GM12801 (cell line): Measurements from ENCODE around the gene ALK.

Source experiments
- CTCF ChIP-seq: IDR thresholded peaks from one replicate; pipeline ENCODE4 v1.5.1; 2011; ENCODE audit warnings: control low read depth; ENCODE audit not compliant: insufficient read length; ENCODE audit errors: extremely low read depth

The ALK gene

DNA sequence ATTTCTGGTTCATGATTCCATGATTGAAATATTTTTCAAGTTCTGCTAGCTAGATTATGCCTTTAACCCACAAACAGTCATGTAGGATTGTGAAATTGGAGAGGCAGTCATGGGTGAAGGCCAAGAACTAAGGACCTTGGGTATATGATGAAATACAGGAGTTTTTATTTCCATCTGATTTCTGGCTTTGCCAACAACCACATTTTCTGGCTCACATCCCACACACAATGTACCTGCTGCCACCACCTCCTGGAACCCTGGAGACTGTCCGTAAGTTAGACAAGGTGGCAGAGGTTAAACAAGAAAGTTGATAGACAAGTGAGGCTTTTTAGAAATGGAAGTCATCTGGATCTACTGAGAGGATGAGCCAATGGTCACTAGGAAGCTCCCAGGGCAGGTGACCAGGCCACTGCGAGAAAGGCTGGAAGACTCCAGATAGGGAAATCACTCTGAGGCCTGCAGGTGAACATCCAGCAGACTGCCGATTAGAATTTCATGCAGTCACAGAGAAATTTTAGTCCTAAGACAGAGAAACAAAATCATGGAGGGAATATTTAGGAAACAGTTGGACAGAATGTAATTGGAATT lies 402.0 kb downstream of the ALK start:
- TF ChIP-seq CTCF: no peak

- TF ChIP-seq CTCF: no peak
These were observed 402.6 kb downstream of the ALK start for GRCh38 chr2:29518646-29519337.

DNA sequence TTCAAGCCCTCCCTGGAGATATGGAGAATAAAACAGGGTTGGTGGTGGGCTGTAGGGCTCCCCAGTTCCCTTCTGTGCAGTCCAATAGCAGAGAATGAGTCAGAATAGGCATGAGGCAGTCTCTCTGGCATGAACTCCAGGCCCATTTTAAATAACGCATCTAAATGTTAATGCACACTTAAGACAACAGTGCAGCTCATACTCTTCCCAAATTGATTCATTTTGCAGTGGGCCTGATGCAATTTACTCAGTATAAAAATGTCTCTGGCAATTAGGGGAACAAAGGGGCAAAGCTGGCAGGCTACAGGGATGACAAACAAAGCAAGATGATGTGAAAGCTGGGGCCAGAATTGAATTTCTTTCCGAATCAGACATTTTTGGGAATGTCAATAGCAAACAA lies 403.4 kb downstream of the ALK start:
- no peak for TF ChIP-seq CTCF

DNA sequence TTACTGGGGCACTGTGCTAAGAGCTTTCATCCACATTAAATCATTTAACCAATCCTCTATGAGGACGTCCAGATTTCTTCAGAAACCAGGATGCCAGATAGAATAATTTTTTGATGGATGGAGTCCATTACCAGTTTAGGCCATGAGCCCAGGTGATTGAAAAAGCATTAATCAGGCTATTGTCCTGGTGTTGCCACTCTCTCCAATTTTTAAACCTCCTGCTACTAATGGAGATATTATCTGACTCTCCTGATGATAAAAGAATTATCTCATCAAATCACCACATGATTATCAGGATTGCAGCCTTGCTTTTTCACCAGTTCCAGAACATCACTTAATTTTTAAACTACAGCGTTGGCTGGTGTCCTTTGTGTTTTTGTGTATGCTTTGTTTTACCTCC lies 404.0 kb downstream of the ALK start:
- TF ChIP-seq CTCF: no peak

- no peak for TF ChIP-seq CTCF
These were observed 404.6 kb downstream of the ALK start for GRCh38 chr2:29516767-29517166.

DNA sequence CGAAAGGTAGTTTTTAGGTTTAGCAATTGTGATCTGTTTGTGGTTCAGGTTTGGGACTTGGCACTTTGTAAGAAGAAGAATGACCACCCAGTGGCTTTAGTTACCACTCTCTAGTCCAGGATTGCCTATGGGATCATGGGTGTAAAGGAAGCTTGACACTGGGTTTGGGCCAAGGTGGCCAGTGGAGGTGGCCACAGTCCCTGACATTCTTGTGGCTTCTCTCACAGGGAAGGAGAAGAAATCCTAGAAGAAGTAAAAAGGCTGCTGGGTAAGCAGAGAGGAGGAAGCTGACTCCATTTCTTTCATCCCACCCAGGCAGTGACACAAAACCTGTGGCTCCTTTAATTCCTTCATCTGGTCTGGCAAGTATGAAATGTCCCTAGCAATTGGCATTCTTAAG lies 411.5 kb downstream of the ALK start:
- no peak for TF ChIP-seq CTCF

DNA sequence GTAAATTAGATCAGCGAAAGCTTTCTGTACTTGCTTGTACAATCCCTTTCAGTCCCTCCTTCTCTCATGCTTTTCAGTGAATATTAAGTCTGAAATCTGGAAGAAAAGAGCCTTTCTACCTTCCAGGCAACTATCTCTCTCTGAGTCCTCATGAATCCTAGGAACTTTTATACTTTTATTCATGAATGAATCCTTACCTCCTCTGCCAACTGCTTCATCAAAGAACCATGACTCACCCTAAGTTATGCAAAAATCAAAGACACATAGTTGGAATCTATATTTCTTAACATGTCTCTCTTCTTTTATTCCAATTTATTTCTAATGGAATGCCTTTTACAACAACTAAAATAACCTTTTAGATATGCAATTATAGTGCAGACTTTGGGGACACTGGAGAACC lies 412.0 kb downstream of the ALK start:
- no peak for TF ChIP-seq CTCF

- TF ChIP-seq CTCF: no peak
These were observed 416.6 kb downstream of the ALK start for GRCh38 chr2:29504746-29505145.
